ENCODE measurements around the gene ARPC2.

Gene ARPC2

DNA sequence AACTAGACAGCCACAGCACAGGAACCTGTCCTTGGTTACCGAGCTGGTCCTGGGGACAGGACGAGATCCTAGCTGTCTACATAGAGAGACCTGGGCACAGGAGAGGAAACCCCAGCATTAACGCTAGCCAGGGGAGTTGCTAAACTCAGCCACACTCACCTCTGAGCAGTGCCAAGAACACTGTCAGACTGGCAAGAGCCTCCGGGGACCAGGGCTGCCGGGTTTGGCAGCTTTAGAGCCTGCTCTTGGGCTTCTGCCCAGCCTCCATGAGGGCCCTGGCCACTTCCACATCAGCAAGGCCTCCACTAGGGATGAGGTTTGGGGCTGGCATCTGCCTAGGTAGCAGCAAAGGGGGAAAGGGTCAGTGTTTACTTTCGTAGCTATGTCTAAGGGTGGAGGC lies 68.6 kb downstream of the ARPC2 start:
- in situ Hi-C loops (cut with HindIII; ENCODE audit: low sequenced_read_pairs), result no loop called here

DNA sequence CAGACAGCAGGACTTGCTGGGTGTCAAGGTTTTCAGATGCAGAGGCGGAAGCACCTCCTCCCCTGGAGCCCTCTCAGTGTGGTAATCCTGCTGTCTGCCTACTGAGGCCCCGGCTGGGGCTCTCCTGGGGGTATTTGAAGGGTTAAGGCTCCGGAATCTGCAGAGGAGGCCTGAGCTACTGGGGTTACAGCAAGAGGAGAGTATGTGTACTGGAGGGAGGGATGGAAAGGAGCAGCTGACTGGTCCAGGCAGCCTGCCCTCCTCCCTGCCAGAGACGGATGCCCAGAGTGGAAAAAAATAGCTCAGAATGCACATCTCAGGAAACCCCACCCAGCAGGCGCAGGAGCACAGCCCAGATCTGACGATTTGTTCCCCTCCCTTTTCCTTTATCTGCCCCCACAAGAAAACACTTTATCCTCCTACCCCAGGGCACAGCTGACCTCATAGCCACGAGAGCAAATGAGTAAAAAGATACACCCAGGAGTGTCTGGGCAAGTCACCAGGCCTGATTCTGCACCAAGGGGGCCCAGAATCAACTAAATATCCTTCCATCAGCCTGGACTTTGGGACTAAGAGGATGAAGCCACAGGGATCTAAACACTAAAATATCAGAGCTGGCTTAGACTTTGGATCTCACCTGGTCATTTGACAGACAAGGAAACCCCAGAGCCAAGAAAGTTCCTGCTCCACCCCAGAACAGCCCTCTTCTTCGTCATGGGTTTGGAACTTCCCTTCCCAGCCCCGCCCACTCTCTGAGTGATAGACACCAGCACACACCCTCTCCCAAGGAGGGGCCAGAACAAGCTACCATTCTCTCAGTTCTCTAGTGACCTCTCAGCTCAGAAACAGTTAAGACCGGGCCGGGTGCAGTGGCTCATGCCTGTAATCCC lies 69.8 kb downstream of the ARPC2 start:
- in situ Hi-C loops (cut with HindIII; ENCODE audit: low sequenced_read_pairs), result no loop called here

DNA sequence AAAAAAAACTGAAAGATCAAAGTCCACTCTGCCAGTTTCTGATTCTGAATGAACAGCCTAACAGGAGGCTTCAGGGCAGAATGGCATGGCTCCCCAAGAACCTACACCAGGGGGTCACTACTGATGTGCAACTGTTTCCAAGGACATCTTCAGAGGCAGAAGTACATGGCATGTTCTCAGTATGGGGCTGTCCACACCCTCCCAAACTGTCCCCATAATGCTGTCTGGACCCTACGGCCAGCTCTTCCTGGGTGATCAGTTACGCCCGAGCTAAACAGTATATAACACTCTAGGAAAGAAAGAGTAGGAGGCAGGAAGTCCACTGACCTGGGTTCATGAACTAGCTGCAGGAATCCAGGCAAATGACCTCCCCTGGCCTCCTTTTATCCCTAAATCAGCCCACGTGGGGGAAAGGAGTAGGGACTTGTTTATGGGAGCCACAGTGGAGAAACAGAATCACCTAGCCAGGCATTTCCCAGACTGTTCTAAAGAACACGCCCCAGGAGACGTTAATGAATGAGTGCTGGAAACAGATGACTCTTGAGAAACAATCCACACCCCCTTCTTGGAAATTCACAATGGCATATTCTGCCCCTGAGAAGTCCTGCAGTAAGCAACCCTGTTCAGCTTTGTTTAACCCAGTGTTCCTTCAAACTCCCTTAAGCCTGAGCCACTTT lies 72.8 kb downstream of the ARPC2 start:
- in situ Hi-C loops (cut with HindIII; ENCODE audit: low sequenced_read_pairs), result no loop called here

DNA sequence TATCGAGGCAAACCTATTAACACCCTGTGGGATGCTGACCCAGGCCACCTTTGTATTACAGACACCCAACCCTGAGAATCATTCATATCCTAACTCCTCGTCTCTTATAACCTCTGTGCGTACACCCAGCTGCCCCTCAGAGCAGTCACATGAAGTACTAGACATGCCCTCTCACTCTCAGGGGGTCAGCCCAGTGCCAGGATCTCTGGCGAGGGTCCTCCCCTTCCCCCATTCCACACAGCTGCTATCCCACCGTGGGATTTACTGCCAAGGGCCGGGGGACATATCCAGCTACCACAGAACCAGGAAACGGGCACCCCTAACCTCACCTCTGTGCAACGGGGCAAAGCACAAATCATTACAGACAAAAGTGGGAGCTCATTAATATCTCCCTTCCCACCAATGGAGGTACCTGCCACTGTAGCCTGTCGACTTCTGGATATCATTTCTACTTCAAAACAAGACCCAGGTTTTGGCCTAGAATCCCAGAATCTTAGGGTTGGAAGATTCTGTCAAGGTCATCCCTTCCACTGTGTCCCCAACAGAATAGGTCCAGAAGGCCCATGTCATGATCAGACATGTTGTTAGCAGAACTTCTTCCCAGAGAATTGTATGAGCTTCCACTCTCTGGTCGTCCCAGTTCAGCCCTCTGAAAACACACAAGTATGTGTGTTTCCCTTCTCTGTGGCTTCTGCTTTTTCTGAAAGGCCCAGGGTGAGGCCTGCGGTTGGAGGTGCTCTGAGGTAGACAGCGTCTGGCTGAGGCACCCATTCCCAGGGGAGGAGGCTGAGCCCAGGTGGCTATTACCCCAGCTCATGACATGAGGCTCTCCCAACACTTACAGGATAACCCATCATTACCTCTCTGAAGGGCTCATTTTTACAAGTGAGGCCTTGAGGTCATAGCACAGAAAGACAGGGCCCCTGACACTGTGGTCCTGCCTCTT lies 73.6 kb downstream of the ARPC2 start:
- in situ Hi-C loops (cut with HindIII; ENCODE audit: low sequenced_read_pairs), result no loop called here

DNA sequence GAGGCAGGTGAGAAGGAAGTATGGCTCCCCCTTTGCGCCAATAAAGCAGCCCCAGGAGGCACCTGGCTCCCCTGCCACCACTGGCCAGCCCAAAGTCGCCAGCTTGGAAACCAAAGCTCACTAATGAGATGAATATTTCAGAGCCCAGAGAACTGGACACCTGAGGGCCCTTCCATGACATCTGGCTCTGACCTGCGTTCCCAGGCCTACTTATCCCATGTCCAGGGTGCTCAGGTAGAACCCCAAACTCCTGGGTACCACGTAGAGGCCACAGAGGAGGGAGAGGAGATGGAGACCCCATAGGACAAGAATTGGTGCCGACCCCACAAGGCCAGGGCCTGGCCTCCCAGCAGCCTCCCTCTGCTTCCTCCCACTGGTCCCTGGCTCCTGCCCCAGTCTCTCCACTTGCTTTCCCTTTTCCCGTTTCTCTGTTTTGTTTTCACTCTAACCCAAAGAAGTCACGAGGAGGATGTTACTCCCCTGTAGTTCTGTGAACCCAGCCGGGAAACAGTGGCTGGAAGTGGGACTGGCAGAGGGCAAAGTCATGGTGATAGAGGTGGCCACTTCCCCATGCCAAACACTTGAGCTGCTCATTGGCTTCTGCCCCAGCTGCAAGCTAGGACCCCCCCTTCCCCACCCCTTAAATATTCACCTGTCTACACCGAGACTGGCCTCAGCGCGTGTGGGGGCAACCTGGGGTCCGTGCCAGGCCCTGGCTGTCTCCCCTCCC lies 74.5 kb downstream of the ARPC2 start:
- in situ Hi-C loops (cut with HindIII; ENCODE audit: low sequenced_read_pairs), result no loop called here

DNA sequence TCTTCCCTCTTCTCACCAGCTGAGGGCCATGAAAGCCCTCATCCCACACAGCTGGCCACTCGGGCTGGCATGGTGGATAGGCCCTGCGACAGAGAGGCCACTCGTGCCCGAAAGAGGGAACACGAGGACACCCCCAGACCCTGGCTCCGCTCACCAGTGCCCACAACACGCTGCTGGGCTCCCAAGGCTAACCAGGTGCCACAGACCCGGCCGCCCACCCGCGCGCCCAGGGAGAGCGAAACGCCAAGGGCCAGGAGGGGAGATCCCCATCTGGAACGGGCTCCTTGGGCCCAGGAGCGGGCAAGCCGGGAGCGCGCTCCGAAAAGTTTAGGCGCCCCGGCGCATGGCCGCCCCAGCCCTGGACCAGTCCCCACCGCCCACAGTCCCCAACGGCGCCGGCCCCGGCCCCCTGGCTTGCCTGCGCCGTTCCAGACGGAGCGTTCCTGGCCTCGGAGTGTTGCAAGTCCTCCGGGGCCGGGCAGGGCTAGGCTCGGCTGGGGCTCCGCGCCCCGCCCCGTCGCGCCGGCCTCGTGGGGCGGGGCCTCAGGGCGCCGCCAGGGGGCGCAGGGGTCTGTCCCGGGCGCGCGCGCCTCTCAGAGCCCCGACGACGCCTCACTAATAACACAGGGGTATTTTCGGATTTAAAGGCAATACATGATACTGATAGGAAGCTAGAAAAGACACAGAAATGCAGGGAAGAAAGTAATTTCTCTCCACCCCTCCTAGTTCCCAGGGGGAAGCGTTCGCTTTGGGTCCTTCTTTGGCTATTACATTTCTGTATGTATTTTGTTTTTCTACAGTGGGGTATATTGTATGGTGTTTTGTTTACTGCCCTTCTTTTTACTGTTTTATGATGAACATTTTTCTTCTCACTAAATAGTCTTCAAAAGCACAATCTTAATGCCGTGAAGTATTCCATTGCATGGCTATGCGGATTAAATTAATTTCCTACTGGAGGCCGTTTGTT lies 75.3 kb downstream of the ARPC2 start, which contains the start of gene TMBIM1:
Gene TMBIM1, minus strand, starts transcription at position 456 of the 967 bp plus-strand sequence. CDS start 10,362 bp downstream, outside the sequence.
- in situ Hi-C loops (cut with HindIII; ENCODE audit: low sequenced_read_pairs), result no loop called here

DNA sequence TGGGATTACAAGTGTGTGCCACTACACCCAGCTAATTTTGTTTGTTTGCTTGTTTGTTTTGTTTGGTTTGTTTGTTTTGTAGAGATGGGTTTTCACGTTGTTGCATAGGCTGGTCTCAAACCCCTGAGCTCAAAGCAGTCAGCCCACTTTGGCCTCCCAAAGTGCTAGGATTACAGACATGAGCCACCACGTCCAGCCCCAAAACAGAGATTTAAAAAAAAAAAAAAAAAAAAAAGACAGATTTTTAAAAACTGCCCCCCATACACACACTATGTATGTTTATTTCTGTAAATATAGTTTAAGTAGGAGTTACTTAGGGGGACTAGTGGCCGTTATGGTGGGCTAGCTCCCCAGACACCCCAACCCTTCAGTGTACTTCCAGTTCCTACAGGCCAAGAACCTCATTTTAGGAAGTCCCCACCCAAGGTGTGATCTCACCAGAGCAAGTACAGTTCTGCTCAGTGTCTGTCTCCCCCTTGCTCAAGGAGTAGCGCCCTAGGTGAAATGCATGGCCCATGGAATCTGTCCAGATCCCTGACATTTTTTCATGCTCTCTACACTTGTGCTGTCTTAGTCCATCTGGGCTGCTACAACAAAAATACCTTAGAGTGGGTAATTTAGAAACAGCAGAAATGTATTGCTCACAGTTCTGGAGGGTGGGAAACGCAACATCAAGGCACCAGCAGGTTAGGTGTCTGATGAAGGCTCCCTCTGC lies 76.9 kb downstream of the ARPC2 start:
- in situ Hi-C loops (cut with HindIII; ENCODE audit: low sequenced_read_pairs), result no loop called here

DNA sequence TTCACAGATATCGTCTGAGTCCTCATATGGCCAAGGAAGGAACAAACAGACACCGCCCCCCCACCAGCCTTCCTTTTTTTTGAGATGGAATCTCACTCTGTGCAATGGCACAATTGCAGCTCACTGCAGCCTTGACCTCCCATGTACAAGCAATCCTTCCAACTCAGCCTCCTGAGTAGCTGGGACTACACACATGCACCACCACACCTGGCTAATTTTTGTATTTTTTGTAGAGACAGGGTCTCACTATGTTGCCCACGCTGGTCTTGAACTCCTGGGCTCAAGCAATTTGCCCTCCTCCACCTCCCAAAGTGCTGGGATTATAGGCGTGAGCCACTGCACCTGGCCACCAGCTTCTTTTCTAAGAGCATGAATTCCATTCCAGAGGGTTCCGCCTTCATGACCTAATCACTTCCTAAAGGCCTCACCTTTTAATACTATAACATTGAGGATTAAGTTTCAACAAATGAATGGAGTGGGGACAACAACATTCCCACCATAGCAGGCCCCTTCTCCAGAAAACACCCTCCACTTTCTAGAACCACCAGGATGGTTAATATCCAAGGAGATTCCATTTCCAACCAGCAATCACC lies 77.5 kb downstream of the ARPC2 start:
- in situ Hi-C loops (cut with HindIII; ENCODE audit: low sequenced_read_pairs), result loop anchor here (5.0 kb wide), 2 partner anchors 63 to 108 kb away; partner anchors contain the start of gene CATIP

DNA sequence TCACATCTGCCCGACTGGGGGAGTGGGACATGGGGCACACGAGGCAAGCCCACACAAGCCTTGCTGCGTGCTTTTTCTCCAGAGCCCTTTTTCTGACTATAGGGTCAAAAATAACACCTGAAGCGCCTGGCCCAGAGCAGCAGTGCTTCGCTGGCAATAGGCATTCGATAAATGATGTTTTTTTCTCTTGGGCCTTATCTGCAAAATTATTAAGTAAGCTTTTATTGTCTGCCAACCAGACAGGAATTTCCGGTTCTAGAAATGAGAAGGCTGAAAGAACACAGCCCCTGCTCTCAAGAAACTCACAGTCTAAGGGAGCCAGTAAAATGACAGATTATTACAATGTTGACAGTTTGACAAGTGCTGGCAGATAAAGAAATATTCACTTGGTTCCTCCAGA lies 78.0 kb downstream of the ARPC2 start:
- in situ Hi-C loops (cut with HindIII; ENCODE audit: low sequenced_read_pairs), result loop anchor here (5.0 kb wide), 2 partner anchors 62 to 107 kb away; partner anchors contain the start of gene CATIP

DNA sequence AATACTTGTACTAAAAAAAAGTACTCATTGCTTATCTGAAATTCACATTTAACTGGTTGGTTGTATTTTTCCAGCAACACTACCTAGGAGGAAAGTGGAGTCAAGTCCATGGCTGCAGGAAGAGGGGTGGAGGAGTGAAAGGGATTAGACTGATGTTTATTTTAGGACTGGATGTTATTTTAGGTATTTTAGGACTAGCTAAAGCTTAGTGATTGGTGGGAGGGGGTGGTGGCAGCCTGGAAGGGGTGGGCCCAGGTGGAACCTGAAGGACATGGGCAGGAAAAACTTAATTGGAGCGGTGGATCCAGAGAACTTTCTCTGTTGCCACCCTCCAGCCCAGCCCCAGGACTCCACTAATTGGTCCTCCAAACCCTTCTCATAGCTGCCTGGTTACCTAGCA lies 79.2 kb downstream of the ARPC2 start:
- in situ Hi-C loops (cut with HindIII; ENCODE audit: low sequenced_read_pairs), result loop anchor here (5.0 kb wide), 2 partner anchors 61 to 106 kb away; partner anchors contain the start of gene CATIP

DNA sequence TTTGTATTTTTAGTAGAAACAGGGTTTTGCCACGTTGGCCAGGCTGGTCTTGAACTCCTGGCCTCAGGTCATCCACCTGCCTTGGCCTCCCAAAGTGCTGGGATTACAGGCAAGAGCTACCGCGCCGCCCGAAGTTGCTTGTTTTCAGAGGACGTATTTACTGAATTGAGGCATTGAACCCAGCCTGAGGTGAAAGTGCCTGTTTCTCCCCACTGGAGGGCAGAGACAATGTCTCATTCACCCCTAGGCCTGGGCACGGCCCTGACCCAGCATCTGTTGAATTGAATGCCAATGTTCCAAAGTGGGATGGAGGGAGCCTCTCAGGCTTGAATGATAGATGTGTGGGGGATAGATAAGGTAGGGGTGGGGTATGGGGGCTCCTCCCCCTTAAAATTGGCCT lies 79.9 kb downstream of the ARPC2 start:
- in situ Hi-C loops (cut with HindIII; ENCODE audit: low sequenced_read_pairs), result loop anchor here (5.0 kb wide), 2 partner anchors 60 to 105 kb away; partner anchors contain the start of gene CATIP

DNA sequence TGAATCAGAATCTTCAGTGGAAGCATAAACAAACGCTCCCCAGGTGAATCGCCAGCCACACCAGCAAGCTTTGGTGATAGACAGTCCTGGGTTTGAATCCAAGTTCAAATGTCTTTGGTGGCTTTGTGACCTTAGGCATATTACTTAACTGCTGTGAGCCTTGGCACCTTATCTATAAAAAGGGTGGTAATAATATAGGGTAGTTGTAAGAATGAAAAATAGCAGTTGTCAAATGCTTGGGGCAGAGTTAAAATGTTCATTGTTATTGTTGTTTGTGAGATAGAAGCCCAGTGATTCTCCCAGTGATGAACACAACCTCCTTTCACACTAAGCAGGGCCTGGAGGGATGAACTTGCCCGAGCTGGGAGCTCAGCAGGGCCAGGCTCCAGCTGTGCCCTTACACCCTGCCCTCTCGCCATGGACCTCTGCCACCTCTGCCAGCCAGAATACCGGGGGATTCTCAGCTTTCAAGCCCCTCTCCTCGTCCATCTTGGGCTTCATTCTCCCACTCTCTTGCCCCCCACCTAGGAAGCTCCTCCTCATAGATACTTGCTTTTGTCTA lies 81.4 kb downstream of the ARPC2 start:
- in situ Hi-C loops (cut with HindIII; ENCODE audit: low sequenced_read_pairs), result loop anchor here (5.0 kb wide), 2 partner anchors 59 to 104 kb away; partner anchors contain the start of gene CATIP

DNA sequence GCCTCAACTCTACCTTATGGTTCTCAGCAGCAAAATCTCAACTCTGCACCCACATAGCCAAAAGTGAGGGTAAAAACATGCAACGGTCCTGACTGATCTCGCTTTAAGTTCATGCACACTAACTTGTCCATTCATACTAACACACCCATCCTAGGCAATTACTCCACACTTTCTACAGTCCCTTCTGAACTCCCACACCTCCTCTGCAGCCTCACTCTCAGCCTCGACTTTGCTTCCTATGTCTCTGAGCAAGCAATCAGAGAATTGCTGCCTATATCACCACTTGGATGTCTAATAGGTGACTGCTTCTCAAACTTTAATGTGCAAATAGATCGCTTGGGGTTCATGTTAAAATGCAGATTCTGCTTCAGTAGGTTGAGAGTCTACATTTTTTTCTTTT lies 83.2 kb downstream of the ARPC2 start:
- in situ Hi-C loops (cut with HindIII; ENCODE audit: low sequenced_read_pairs), result no loop called here

DNA sequence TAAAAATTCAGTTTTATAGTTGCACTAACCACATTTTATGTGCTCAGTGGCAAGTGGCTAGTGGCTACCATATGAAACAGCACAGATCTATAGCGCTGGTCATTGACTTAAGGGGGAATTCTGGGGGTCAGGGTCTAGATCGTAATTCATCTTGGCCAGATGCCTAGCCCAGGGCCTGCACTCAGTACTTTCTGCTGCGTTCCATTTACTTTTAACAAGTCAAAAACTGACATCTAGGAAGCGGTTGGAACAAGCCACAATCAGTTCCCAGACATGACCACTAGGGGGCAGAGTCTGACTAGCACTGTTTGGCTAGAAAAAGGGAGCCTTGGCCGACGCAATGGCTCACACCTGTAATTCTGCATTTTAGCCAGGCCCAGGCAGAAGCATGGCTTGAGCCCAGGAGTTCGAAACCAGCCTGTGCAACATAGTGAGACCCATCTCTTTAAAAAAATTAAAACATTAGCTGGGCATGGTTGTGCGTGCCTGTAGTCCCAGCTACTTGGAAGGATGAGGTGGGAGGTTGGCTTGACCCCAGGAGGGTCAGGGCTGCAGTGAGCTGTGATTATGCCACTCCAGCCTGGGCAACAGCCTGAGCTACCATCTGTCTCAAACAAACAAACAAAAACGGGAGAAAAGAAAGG lies 84.3 kb downstream of the ARPC2 start:
- in situ Hi-C loops (cut with HindIII; ENCODE audit: low sequenced_read_pairs), result no loop called here
